Effector memory CD4-positive, alpha-beta T cell (primary cell): ENCODE data around the gene OXTR.

Experiments used
- DNase-seq, 3 donors: peaks; one replicate each; pipeline ENCODE4 v3.0.0-alpha.2; 2020
- H3K27ac ChIP-seq: 2 replicates; pipeline ENCODE4 v1.7.0; 2013; ENCODE audit warnings: mild to moderate bottlenecking, low read length, moderate library complexity; ENCODE audit not compliant: insufficient read depth, poor library complexity, severe bottlenecking
- H3K27me3 ChIP-seq: replicated peaks from 2 replicates; pipeline ENCODE4 v1.7.0; 2013; ENCODE audit warnings: mild to moderate bottlenecking, low read length; ENCODE audit not compliant: insufficient read depth, control insufficient read depth, poor library complexity, severe bottlenecking
- H3K36me3 ChIP-seq: 2 replicates; pipeline ENCODE4 v1.7.0; 2013; ENCODE audit warnings: mild to moderate bottlenecking, low read length, moderate library complexity; ENCODE audit not compliant: control insufficient read depth, insufficient read depth
- H3K4me1 ChIP-seq: 2 replicates; pipeline ENCODE4 v1.7.0; 2013; ENCODE audit warnings: low read length, mild to moderate bottlenecking; ENCODE audit not compliant: control insufficient read depth, insufficient read depth, poor library complexity, severe bottlenecking
- H3K4me3 ChIP-seq: 2 replicates; pipeline ENCODE4 v1.7.0; 2013; ENCODE audit warnings: low read length, low read depth, mild to moderate bottlenecking; ENCODE audit not compliant: insufficient read depth, poor library complexity, severe bottlenecking
- H3K9me3 ChIP-seq: 2 replicates; pipeline ENCODE4 v1.7.0; 2013; ENCODE audit warnings: mild to moderate bottlenecking, low read length, moderate library complexity; ENCODE audit not compliant: control insufficient read depth

Gene OXTR

DNA sequence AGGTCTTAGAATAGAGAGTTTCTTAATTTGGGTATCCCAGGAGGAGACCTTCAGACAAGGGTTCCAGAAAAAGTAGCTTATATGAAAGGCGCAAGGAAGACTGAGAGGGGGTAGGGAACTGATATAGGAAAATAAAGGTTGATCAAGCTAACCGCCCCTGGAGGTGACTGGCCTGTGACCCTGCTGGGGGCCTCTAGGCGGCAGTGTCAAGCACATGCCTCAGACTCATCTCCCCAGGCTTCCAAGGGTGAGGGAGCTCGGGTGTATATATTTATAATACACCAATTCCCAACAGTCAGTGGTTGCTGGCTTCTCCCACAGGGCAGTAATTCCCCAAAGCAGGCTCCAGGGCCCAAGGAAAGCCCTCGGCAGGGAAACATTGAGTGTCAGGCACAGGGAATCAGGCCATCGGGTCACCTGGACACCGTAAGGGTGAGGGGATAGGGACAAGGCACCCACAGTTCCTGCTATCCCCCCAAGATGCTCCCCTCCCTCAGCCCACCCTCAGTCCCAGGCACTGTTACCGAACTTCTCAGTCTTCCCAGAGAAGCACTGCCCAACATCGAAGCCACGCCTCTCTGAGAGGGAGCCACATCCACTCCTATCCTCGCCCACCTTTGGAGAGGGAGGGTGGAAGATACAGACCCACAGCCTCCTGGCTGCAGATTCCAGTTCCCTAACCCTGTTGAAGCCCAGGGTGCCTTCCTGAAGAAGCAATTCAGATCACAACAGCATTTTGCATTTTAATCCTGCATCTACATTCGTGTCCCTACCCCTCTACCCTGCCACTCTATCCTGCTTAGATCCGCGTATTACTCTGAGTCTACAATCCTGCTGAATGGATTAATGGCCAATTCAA, 55.3 kb downstream of the OXTR start:
- H3K4me3 ChIP-seq = no peak overlapping the region
- no peaks in the 10 kb centered on the region for H3K9me3 ChIP-seq
- H3K36me3 ChIP-seq = no peaks in the 10 kb centered on the region
- H3K27ac ChIP-seq = no peak overlapping the region
- DNase-seq = no peak
- H3K4me1 ChIP-seq = no peaks in the 10 kb centered on the region
- no peaks in the 10 kb centered on the region for H3K27me3 ChIP-seq

GRCh38 chr3:8712908-8713255, 56.5 kb downstream of the OXTR start:
- no peaks in the 10 kb centered on the region for H3K9me3 ChIP-seq
- no peak for DNase-seq

GRCh38 chr3:8712045-8712907, 57.1 kb downstream of the OXTR start:
- Histone ChIP-seq H3K4me1 (no peaks in the 10 kb centered on the region), H3K36me3 (no peaks in the 10 kb centered on the region), H3K9me3 (no peaks in the 10 kb centered on the region), H3K4me3 (no peak overlapping the region), H3K27me3 (no peaks in the 10 kb centered on the region), H3K27ac (no peak overlapping the region)
- no peak for DNase-seq

More at GRCh38 chr3:8712908-8713255, 56.5 kb downstream of the OXTR start:
- no peaks in the 10 kb centered on the region for H3K27me3 ChIP-seq
- H3K36me3 ChIP-seq = no peaks in the 10 kb centered on the region
- no peak overlapping the region for H3K4me3 ChIP-seq
- no peak overlapping the region for H3K27ac ChIP-seq
- H3K4me1 ChIP-seq = no peaks in the 10 kb centered on the region

DNA sequence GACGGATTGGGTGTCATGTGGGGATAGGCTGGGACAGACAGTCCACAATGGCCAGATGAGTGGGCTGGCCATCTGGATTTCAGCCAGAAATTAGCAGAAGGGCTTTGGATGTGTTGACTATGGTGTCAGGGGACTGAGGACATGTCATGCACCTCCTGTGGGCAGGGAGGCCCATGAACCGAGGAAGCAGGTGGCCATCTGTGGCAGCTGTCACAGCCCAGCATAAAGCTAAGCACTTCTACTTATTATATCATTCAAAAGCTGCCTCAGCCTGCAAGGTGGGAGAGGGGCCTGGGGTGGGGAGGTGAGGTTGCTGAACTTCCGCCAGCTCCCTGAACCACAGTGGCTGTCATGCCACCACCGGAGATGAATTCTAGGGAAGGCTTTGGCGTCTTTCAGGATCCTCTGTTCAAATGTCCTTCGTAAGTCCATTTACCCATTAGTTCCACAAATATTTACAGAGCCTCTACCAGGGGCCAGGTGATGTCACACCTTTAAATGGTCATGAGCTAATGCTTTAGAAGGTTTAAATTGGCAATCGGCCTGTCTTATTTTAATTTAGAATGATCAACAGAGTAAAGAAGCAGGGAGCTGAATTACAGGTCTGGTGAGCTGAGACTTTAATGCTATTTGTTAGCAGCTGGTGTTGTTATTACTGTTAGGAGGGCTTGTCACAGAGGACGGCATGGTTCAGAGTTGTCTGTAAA, 59.5 kb downstream of the OXTR start:
- H3K36me3 ChIP-seq = no peaks in the 10 kb centered on the region
- no peak overlapping the region for H3K4me3 ChIP-seq
- no peaks in the 10 kb centered on the region for H3K9me3 ChIP-seq
- no peak overlapping the region for H3K27ac ChIP-seq
- H3K27me3 ChIP-seq = no peaks in the 10 kb centered on the region
- no peaks in the 10 kb centered on the region for H3K4me1 ChIP-seq
- no peak for DNase-seq

- Histone ChIP-seq H3K9me3 (no peaks in the 10 kb centered on the region), H3K27me3 (no peaks in the 10 kb centered on the region), H3K27ac (no peak overlapping the region), H3K4me1 (no peaks in the 10 kb centered on the region), H3K36me3 (no peaks in the 10 kb centered on the region), H3K4me3 (no peak overlapping the region)
- DNase-seq = no peak
Measured at GRCh38 chr3:8709287-8709686, 60.1 kb downstream of the OXTR start.

DNA sequence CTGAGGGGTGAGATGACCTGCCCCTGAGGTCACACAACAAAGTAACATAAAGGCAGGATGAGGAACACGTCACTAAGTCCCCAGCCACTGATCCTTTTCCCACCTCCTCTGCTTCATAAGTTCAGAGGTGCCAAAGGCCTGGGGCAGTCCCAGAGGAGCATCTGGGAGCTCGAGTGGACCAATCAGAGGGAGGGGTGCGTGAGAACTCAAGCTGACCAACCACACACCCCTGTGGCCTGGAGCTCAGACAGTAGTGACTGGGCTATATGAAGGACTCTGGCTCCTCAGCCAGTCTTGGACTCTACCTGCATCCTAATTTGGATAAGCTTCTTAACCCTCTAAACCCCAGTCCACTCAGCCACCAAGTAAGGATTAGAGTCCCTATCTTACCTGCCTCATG, 63.8 kb downstream of the OXTR start:
- DNase-seq = no peak
- H3K9me3 ChIP-seq = no peaks in the 10 kb centered on the region
- H3K27me3 ChIP-seq = no peaks in the 10 kb centered on the region
- no peaks in the 10 kb centered on the region for H3K4me1 ChIP-seq
- no peak overlapping the region for H3K4me3 ChIP-seq
- no peaks in the 10 kb centered on the region for H3K36me3 ChIP-seq
- H3K27ac ChIP-seq = no peak overlapping the region

DNA sequence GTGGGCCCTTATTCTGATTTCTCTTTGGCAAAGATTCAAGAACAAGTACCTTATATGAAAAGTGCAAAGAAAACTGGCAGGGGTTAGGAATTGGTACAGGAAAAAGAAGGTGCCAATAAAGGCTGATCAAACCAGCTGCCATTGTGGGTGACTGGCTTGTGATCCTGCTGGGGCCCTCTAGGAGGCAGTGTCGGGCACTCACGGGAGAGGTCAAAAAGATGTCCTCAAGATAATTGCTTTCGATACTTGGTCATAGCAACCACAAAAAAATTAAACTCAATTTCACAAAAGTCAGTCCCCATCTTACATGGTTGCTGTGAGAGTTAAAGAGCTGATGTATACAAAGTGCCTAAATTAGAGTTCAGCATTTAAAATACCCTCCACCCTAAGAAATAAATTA, 66.9 kb downstream of the OXTR start:
- Histone ChIP-seq H3K27me3 (no peaks in the 10 kb centered on the region), H3K4me3 (no peak overlapping the region), H3K27ac (no peak overlapping the region), H3K36me3 (no peaks in the 10 kb centered on the region), H3K4me1 (no peaks in the 10 kb centered on the region), H3K9me3 (no peaks in the 10 kb centered on the region)
- no peak for DNase-seq
